GM19395 (cell line): ENCODE data around the gene LIN37.
"Not testable (repeated sequence)": the region's sequence is repeated elsewhere in the genome, so short reads cannot be mapped to it uniquely, and the experiment has no call there.

Experiments
- ATAC-seq: cut with Tn5 transposase; IDR thresholded peaks from one replicate; pipeline ENCODE4 v1.9.1; 2021; ENCODE audit warnings: mild to moderate bottlenecking, moderate library complexity; ENCODE audit not compliant: unreplicated experiment

LIN37 gene

DNA sequence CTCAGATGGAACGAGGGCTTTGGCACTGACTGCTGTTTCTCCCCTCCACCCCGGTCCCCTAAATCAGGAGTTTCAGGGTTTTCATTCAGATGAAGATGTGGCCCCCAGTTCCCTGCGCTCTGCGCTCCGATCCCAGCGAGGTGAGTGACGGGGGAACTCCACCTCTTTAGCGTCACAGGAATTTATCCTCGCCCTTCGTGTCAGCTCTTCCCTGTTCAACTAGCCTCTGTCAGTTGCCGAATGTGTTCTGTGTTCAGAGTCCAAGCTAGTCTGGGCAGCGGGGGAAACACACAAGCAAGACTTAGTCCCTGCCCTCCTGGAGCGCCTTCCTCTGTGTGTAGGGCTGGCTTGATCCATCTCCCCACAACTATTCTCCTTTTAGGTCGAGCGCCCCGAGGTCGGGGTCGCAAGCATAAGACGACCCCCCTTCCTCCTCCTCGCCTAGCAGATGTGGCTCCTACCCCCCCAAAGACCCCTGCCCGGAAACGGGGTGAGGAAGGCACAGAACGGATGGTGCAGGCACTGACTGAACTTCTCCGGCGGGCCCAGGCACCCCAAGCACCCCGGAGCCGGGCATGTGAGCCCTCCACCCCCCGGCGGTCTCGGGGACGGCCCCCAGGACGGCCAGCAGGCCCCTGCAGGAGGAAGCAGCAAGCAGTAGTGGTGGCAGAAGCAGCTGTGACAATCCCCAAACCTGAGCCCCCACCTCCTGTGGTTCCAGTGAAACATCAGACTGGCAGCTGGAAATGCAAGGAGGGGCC, 28.8 kb upstream of the LIN37 start:
- no peak for ATAC-seq

DNA sequence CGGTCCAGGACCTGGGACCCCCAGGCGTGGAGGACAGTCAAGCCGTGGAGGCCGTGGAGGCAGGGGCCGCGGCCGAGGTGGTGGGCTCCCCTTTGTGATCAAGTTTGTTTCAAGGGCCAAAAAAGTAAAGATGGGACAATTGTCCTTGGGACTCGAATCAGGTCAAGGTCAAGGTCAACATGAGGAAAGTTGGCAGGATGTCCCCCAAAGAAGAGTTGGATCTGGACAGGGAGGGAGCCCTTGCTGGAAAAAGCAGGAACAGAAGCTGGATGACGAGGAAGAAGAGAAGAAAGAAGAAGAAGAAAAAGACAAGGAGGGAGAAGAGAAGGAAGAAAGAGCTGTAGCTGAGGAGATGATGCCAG, 28.2 kb upstream of the LIN37 start:
- ATAC-seq = no peak

DNA sequence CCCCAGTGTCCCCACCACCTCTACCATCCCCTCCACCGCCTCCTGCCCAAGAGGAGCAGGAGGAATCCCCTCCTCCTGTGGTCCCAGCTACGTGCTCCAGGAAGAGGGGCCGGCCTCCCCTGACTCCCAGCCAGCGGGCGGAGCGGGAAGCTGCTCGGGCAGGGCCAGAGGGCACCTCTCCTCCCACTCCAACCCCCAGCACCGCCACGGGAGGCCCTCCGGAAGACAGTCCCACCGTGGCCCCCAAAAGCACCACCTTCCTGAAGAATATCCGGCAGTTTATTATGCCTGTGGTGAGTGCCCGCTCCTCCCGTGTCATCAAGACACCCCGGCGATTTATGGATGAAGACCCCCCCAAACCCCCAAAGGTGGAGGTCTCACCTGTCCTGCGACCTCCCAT, 27.7 kb upstream of the LIN37 start:
- no peak for ATAC-seq

DNA sequence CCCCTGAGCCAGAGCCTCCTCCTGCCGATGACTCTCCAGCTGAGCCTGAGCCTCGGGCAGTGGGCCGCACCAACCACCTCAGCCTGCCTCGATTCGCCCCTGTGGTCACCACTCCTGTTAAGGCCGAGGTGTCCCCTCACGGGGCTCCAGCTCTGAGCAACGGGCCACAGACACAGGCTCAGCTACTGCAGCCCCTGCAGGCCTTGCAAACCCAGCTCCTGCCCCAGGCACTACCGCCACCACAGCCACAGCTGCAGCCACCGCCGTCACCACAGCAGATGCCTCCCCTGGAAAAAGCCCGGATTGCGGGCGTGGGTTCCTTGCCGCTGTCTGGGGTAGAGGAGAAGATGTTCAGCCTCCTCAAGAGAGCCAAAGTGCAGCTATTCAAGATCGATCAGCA, 27.0 kb upstream of the LIN37 start:
- no peak for ATAC-seq

DNA sequence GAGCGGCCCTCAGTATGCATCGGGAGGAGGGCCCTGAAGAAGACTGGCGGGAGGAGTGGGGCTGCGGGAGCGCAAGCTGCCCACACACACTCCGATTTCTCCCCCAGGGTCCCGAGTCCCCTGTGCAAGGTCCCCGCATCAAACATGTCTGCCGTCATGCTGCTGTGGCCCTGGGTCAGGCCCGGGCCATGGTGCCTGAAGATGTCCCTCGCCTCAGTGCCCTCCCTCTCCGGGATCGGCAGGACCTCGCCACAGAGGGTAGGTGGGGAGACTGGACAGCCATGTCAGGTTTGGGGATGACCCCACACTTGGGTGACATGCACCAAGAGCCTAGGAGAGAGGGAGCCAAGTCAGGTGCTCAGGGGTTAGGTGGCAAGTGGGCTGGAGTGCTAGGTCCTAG, 25.9 kb upstream of the LIN37 start:
- ATAC-seq = no peak

DNA sequence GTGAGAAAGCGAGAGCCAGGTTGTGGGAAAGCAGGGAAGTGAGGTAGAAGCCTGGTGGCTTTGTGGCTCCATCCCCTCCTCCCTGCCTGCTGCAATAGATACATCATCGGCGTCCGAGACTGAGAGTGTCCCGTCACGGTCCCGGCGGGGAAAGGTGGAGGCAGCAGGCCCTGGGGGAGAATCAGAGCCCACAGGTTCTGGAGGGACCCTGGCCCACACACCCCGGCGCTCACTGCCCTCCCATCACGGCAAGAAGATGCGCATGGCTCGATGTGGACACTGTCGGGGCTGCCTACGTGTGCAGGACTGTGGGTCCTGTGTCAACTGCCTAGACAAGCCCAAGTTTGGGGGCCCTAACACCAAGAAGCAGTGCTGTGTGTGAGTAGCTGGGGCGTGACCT, 25.5 kb upstream of the LIN37 start:
- no peak for ATAC-seq

DNA sequence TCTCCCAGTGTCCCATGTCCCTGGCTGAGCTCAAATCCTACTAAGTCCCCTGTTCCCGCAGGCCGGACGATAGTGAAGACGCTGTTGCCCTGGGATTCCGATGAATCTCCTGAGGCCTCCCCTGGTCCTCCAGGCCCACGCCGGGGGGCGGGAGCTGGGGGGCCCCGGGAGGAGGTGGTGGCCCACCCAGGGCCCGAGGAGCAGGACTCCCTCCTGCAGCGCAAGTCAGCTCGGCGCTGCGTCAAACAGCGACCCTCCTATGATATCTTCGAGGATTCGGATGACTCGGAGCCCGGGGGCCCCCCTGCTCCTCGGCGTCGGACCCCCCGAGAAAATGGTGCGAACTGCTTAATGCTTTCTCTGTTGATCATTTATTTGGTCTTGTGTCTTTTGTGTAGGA, 24.7 kb upstream of the LIN37 start:
- no peak for ATAC-seq

DNA sequence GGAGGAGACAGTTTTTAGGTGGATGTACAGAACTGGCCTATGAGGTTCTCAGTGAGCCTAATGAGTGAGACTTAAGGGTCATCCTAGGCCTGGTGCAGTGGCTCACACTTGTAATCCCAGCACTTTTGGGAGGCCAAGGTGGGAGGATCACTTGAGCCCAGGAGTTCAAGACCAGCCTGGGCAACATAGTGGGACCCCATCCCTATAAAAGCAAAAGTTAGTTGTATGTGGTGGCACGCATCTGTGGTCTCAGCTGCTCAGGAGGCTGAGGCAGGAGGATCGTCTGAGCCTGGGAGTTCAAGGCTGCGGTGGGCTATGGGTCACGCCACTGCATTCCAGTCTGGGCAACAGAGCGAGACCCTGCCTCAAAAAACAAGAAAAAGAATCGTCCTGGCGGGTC, 24.2 kb upstream of the LIN37 start:
- ATAC-seq = not testable (repeated sequence)

DNA sequence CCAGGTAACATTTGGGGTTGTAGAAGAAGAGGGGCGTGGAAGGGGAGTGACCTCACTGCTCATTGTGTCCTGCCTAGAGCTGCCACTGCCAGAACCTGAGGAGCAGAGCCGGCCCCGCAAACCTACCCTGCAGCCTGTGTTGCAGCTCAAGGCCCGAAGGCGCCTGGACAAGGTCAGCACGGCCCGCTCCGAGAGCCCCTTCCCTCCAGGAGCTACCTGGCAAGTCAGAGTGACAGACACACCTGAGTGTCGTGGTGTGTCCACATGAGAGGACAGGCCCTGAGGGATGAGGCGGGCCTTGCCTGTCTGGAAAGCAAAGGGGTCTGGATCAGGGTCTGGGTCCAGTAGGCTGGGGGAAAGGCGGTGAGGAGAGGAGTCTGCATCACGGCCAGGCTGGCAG, 23.8 kb upstream of the LIN37 start:
- no peak for ATAC-seq

DNA sequence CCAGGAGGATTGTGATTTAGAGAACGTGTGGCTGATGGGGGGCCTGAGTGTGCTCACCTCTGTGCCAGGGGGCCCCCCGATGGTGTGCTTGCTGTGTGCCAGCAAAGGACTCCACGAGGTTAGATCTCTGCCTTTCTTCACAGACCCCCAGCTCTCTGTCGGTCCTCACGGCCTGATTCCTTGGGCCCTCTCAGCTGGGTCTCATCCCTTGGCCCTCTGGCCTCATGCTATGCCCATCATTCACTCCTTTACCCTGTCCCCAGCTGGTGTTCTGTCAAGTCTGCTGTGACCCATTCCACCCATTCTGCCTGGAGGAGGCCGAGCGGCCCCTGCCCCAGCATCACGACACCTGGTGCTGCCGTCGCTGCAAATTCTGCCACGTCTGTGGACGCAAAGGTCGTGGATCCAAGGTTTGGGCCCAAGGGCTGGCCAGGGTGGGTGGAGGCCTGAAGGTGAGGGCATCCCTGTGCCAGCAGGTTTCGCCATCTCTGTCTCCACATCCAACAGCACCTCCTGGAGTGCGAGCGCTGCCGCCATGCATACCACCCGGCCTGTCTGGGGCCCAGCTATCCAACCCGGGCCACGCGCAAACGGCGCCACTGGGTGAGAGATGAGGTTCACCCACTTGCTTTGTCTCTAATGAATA, 23.0 kb upstream of the LIN37 start:
- no peak for ATAC-seq

DNA sequence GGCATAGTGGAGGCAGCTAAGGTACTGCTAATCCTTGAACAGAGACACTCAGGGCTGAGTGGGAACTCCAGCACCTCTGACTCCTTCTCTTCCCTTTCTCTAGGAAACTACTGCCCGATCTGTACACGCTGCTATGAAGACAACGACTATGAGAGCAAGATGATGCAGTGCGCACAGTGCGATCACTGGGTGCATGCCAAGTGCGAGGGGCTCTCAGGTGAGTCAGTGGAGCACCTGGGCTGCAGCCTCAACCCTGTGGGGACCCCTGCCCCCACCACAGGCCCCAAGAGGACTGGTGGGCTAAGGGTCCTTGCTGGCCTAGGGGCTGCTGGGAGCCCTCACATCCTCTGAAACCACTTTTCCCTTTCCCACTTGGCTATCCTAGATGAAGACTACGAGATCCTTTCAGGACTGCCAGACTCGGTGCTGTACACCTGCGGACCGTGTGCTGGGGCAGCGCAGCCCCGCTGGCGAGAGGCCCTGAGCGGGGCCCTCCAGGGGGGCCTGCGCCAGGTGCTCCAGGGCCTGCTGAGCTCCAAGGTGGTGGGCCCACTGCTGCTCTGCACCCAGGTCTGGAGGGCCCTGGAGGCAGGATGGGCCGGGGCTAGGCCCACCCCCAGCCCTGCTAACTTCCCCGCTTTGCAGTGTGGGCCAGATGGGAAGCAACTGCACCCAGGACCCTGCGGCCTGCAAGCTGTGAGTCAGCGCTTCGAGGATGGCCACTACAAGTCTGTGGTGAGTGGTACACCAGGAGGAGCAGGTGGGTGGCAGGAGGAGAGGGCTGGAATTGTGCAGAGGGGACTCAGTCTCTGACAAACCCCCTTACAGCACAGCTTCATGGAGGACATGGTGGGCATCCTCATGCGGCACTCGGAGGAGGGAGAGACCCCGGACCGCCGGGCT, 21.1 kb upstream of the LIN37 start:
- ATAC-seq = no peak

DNA sequence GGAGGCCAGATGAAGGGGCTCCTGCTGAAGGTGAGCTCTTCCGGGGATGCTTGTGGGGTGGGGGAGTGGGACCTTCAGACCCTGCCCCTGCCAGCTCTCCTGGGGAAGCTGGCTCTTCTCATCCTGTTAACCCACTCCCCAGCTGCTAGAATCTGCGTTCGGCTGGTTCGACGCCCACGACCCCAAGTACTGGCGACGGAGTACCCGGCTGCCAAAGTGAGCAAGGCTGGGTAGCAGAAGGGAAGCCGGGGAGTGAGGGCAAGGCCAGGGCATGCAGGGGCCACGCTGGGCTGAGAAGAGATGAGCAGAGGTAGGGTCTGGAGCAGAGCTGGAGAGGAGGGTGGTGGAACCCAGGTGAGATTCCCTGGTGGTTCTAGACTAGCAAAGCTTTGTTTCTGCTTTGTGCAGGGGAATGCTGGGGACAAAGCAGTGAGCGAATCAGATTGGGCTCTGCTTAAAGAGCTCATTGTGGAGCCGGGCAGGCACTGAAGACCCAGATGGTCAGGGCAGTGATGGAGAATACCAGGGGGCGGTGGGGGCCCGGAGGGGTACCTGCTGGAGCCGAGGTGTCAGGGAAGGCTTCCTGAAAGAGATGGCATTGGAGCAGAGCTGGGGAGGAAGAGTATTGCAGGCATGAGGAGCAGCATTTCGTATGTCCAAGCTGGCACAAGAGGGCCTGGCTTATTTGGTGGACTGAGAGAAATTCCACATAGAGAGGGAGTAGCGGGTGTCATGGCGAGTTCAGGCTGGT, 20.2 kb upstream of the LIN37 start:
- ATAC-seq = no peak

DNA sequence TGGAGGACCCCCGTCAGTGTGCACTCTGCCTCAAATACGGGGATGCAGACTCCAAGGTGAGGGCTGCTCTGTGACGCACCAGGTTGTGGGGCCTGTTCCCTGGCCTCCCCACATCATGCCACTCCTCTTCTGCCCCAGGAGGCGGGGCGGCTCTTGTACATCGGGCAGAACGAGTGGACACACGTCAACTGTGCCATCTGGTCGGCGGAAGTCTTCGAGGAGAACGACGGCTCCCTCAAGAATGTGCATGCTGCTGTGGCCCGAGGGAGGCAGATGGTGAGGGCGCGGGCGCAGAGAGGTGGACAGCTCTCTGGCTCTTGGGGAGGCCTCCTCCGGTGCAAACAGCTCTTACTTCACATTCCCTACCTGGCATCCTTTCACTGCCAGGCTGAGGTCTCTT, 19.4 kb upstream of the LIN37 start:
- no peak for ATAC-seq

DNA sequence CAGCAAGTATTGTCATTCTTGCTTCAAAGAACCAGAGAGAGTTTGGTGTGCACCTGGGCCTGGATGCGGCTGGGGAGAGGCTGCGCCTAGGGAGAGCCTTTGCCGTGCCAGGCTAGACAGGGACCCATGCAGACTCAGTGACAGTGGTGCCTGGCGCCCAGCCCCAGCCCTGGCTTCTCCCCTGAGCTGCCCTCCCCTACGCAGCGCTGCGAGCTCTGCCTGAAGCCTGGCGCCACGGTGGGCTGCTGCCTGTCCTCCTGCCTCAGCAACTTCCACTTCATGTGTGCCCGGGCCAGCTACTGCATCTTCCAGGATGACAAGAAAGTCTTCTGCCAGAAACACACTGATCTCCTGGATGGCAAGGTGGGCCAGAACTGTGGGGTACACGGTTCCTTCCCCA, 18.6 kb upstream of the LIN37 start:
- no peak for ATAC-seq

DNA sequence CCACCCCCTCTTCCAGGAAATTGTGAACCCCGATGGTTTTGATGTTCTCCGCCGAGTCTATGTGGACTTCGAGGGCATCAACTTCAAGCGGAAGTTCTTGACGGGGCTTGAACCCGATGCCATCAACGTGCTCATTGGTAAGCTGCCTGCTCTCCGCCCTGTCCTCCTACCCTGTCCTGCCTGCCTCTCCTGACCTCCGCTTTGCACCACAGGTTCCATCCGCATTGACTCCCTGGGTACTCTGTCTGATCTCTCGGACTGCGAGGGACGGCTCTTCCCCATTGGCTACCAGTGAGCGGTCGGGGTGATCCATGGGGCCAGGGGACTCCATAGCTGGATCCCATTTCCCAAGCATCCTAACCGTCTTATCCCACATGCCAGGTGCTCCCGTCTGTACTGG, 18.1 kb upstream of the LIN37 start:
- ATAC-seq = no peak

DNA sequence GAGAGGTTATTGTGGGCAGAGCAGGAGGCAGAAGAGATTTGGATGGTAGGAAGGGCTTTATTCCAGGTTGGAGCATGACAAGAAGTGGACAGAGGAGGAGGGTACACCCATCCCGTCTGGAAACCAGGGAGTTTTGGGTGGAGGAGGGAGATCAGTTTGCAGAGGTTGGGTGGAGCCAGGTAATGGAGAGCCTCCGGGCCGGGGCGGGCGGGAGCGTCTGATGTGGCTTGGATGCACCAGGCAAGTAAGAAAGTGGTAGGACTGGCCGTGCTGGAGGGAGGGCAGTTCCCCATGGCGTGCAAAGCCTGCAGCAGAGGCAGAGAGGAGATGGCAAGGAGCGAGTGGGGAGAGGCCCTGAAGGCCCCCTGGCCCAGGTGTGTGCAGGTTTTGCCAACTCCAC, 17.0 kb upstream of the LIN37 start:
- ATAC-seq = no peak

DNA sequence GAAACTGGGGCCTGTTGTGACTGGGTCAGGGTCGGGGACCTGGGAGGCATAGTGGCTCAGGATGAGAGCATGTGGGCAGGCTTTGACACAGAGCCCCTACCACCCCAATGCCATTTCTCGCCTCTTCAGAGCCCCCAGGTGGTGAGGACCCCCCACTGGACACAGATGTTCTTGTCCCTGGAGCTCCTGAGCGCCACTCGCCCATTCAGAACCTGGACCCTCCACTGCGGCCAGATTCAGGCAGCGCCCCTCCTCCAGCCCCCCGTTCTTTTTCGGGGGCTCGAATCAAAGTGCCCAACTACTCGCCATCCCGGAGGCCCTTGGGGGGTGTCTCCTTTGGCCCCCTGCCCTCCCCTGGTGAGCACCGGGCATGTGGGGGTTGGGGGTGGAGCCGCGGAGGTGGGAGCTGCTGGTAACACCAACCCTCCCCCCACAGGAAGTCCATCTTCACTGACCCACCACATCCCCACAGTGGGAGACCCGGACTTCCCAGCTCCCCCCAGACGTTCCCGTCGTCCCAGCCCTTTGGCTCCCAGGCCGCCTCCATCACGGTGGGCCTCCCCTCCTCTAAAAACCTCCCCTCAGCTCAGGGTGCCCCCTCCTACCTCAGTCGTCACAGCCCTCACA, 16.5 kb upstream of the LIN37 start:
- no peak for ATAC-seq

DNA sequence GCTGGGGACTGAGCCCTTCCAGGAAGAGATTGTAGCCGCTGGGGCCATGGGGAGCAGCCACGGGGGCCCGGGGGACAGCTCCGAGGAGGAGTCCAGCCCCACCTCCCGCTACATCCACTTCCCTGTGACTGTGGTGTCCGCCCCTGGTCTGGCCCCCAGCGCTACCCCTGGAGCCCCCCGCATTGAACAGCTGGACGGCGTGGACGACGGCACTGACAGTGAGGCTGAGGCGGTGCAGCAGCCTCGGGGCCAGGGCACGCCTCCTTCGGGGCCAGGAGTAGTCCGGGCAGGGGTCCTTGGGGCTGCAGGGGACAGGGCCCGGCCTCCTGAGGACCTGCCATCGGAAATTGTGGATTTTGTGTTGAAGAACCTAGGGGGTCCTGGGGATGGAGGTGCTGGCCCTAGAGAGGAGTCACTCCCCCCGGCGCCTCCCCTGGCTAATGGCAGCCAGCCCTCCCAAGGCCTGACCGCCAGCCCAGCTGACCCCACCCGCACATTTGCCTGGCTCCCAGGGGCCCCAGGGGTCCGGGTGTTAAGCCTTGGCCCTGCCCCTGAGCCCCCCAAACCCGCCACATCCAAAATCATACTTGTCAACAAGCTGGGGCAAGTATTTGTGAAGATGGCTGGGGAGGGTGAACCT, 15.7 kb upstream of the LIN37 start:
- no peak for ATAC-seq

DNA sequence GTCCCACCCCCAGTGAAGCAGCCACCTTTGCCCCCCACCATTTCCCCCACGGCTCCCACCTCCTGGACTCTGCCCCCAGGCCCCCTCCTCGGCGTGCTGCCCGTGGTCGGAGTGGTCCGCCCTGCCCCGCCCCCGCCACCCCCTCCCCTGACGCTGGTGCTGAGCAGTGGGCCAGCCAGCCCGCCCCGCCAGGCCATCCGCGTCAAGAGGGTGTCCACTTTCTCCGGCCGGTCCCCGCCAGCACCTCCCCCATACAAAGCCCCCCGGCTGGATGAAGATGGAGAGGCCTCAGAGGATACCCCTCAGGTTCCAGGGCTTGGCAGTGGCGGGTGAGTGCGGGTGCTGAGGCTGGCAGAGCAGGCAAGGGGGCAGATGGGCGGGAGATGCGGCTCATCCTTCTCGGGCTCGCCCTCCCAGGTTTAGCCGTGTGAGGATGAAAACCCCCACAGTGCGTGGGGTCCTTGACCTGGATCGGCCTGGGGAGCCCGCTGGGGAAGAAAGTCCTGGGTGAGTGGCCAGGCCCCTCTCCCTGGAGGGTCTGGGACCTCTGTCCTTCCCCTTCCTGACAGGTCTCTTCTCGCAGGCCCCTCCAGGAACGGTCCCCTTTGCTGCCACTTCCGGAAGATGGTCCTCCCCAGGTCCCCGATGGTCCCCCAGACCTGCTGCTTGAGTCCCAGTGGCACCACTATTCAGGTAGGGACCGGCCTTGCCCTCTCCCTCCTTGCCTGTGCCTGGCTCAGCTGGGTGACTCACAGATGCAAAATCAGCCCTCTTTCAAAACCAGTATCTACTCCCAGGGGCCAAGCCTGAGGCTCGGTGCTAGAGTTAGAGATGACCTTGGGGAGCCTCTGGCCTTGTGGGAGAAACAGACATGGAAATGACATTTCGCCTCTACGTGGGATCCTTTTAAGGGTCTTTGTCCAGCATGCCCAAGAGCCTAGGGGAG, 14.9 kb upstream of the LIN37 start:
- no peak for ATAC-seq
